Smooth muscle cell (in vitro differentiated cells): ENCODE data around the gene UBD. TPM values are rescaled to one million over a fixed set of nuclear protein-coding genes. Genes with fewer than 3 reads are reported as not detected.

Experiments
- DNase-seq: peaks from one replicate; lab custom pipeline; 2025; ENCODE audit not compliant: unreplicated experiment; lab: John Stamatoyannopoulos, UW
- H2AFZ ChIP-seq: fragments of 200-600 bp; sonication (generic); 2 replicates; pipeline ENCODE4 v1.6.0; 2016; ENCODE audit warnings: antibody characterized with exemption, low read depth, mild to moderate bottlenecking
- H3F3A ChIP-seq: fragments of 200-600 bp; sonication (generic); 2 replicates; pipeline ENCODE4 v1.6.0; 2017; ENCODE audit warnings: antibody characterized with exemption, low read depth
- H3K27ac ChIP-seq: fragments of 200-600 bp; sonication (generic); 2 replicates; pipeline ENCODE4 v1.5.1; 2016; ENCODE audit warnings: low read depth, mild to moderate bottlenecking
- H3K27me3 ChIP-seq: fragments of 200-600 bp; sonication (generic); 2 replicates; pipeline ENCODE4 v1.6.1; 2016; ENCODE audit warnings: low read depth, mild to moderate bottlenecking
- H3K36me3 ChIP-seq: fragments of 200-600 bp; sonication (generic); 2 replicates; pipeline ENCODE4 v1.5.1; 2016; ENCODE audit warnings: low read depth
- H3K4me1 ChIP-seq: fragments of 200-600 bp; sonication (generic); 2 replicates; pipeline ENCODE4 v1.5.1; 2016; ENCODE audit warnings: low read depth
- H3K4me2 ChIP-seq: fragments of 200-600 bp; sonication (generic); 2 replicates; pipeline ENCODE4 v1.6.0; 2016; ENCODE audit warnings: mild to moderate bottlenecking
- H3K4me3 ChIP-seq: fragments of 200-600 bp; sonication (generic); 2 replicates; pipeline ENCODE4 v1.5.1; 2016; ENCODE audit warnings: mild to moderate bottlenecking
- H3K79me2 ChIP-seq: fragments of 200-600 bp; sonication (generic); 2 replicates; pipeline ENCODE4 v1.6.0; 2016; ENCODE audit warnings: low read depth, mild to moderate bottlenecking
- H3K9ac ChIP-seq: fragments of 200-600 bp; sonication (generic); 2 replicates; pipeline ENCODE4 v1.6.0; 2016; ENCODE audit warnings: low read depth
- H3K9me3 ChIP-seq: fragments of 200-600 bp; sonication (generic); replicated peaks from 2 replicates; pipeline ENCODE4 v1.5.1; 2016; ENCODE audit warnings: low read depth
- H4K20me1 ChIP-seq: fragments of 200-600 bp; sonication (generic); 2 replicates; pipeline ENCODE4 v1.6.0; 2016; ENCODE audit warnings: low read depth
- CTCF ChIP-seq: fragments of 200-600 bp; sonication (generic); IDR thresholded peaks from 2 replicates; pipeline ENCODE4 v1.5.1; 2017; ENCODE audit warnings: borderline replicate concordance, mild to moderate bottlenecking, antibody characterized with exemption; ENCODE audit not compliant: insufficient read depth, poor library complexity, severe bottlenecking
- WGBS: methylation state at CpG from one replicate; pipeline ENCODE4 v1.1.7; 2016; ENCODE audit warnings: low lambda C conversion rate; 5-methylcytosine and 5-hydroxymethylcytosine counted together
- polyA plus RNA-seq: library from polyadenylated mRNA; unstranded; fragments of >200 nt; fragmentation: Nextera tagmentation; extraction: Ambion mirVana; gene quantifications from 2 replicates; pipeline ENCODE4 v1.2.1, GENCODE V29; 2016
- total RNA-seq: library from RNA; depleted of rRNA; stranded (reverse); fragments of >200 nt; gene quantifications from 2 replicates; pipeline ENCODE4 v1.2.3, GENCODE V29; 2014

UBD gene
- total and polyA plus RNA-seq, 2 experiments from 2014 or later = 0.38 TPM; not detected in 1

- no peak overlapping the region for H3K27ac ChIP-seq
- no peaks in the 10 kb centered on the region for H3K27me3 ChIP-seq
- no peaks in the 10 kb centered on the region for H3K4me1 ChIP-seq
- no peaks in the 10 kb centered on the region for H3K36me3 ChIP-seq
- peak; percentile 86 for TF ChIP-seq CTCF
- no peaks in the 10 kb centered on the region for H3K9me3 ChIP-seq
- no peak for DNase-seq
- no peak overlapping the region for H2AFZ ChIP-seq
- no peaks in the 10 kb centered on the region for H4K20me1 ChIP-seq
- H3K79me2 ChIP-seq = no peaks in the 10 kb centered on the region
- H3K4me2 ChIP-seq = no peak overlapping the region
- 29% methylated on average over 3 of the region's 3 CpGs for WGBS
- H3F3A ChIP-seq = peaks cover 7% of the 10 kb centered on the region
- no peak overlapping the region for H3K4me3 ChIP-seq
- H3K9ac ChIP-seq = no peak overlapping the region
These were observed 30.0 kb upstream of the UBD start for GRCh38 chr6:29589423-29590048.

GRCh38 chr6:29584821-29585220 lies 25.3 kb upstream of the UBD start, which contains the start of gene OR2H2:
TSS of gene OR2H2 (plus strand) at chr6:29585121. CDS start at chr6:29587945, 2,824 bp downstream.
- no peak for DNase-seq
- no peaks in the 10 kb centered on the region for H3K4me1 ChIP-seq
- TF ChIP-seq CTCF = no peak
- H3K9ac ChIP-seq = no peak within 1 kb of the TSS
- no peak within 1 kb of the TSS for H3K4me3 ChIP-seq
- H3K27ac ChIP-seq = no peak within 1 kb of the TSS
- no peaks in the 10 kb centered on the region for H3K36me3 ChIP-seq
- no peak within 1 kb of the TSS for H3K4me2 ChIP-seq
- no peaks in the 10 kb centered on the region for H4K20me1 ChIP-seq
- H3F3A ChIP-seq = no peaks in the 10 kb centered on the region
- H3K27me3 ChIP-seq = no peaks in the 10 kb centered on the region
- H3K9me3 ChIP-seq = no peaks in the 10 kb centered on the region
- H2AFZ ChIP-seq = no peak within 1 kb of the TSS
- H3K79me2 ChIP-seq = no peaks in the 10 kb centered on the region

GRCh38 chr6:29577544-29577943 lies 18.0 kb upstream of the UBD start:
- WGBS = 73% methylated on average over 7 of the region's 7 CpGs
- Histone ChIP-seq H3K79me2 (no peaks in the 10 kb centered on the region), H3K4me3 (no peak overlapping the region), H4K20me1 (no peaks in the 10 kb centered on the region), H2AFZ (no peak overlapping the region), H3K4me2 (no peak overlapping the region), H3K4me1 (no peaks in the 10 kb centered on the region), H3F3A (no peaks in the 10 kb centered on the region), H3K36me3 (no peaks in the 10 kb centered on the region), H3K9me3 (no peaks in the 10 kb centered on the region), H3K27ac (no peak overlapping the region), H3K27me3 (peaks cover 5% of the 10 kb centered on the region), H3K9ac (no peak overlapping the region)
- no peak for TF ChIP-seq CTCF
- DNase-seq = no peak

- no peaks in the 10 kb centered on the region for H3K36me3 ChIP-seq
- peaks cover 15% of the 10 kb centered on the region for H3K27me3 ChIP-seq
- no peak overlapping the region for H3K4me3 ChIP-seq
- no peaks in the 10 kb centered on the region for H3K4me1 ChIP-seq
- H4K20me1 ChIP-seq = no peaks in the 10 kb centered on the region
- no peak overlapping the region for H3K27ac ChIP-seq
- no peaks in the 10 kb centered on the region for H3F3A ChIP-seq
- H3K9ac ChIP-seq = no peak overlapping the region
- no peak overlapping the region for H3K4me2 ChIP-seq
- DNase-seq = no peak
- no peak overlapping the region for H2AFZ ChIP-seq
- no peaks in the 10 kb centered on the region for H3K9me3 ChIP-seq
- no peak for TF ChIP-seq CTCF
- no peaks in the 10 kb centered on the region for H3K79me2 ChIP-seq
These were observed 16.5 kb upstream of the UBD start for GRCh38 chr6:29576056-29576455.
